Measurements from ENCODE around the gene PRPF38A.

The PRPF38A gene

GRCh38 chr1:52402860-52403240 is 1.6 kb upstream of the PRPF38A start:
- DNase-seq = no peak

GRCh38 chr1:52403566-52404115 is 761 bp upstream of the PRPF38A start:
- peak; percentile 58 for DNase-seq

- no peak for DNase-seq
These were observed 555 bp downstream of the PRPF38A start for GRCh38 chr1:52404975-52405338.

GRCh38 chr1:52413410-52413989 is 9.1 kb downstream of the PRPF38A start:
- no peak for DNase-seq

- DNase-seq = no peak
These were observed 10.5 kb downstream of the PRPF38A start for GRCh38 chr1:52414942-52415341.

- no peak for DNase-seq
These were observed 12.4 kb downstream of the PRPF38A start for GRCh38 chr1:52416811-52417210.

- no peak for DNase-seq
These were observed 16.3 kb downstream of the PRPF38A start for GRCh38 chr1:52420713-52421112.

GRCh38 chr1:52423055-52423454 is 18.7 kb downstream of the PRPF38A start:
- no peak for DNase-seq

- DNase-seq = peak; percentile 86
These were observed 19.4 kb downstream of the PRPF38A start for GRCh38 chr1:52423771-52424170.

- peak; percentile 78 for DNase-seq
These were observed 19.8 kb downstream of the PRPF38A start for GRCh38 chr1:52424231-52424636.

- peak; percentile 13 for DNase-seq
These were observed 20.4 kb downstream of the PRPF38A start for GRCh38 chr1:52424813-52425212.

GRCh38 chr1:52426371-52426770 is 22.0 kb downstream of the PRPF38A start:
- no peak for DNase-seq

- no peak for DNase-seq
These were observed 22.8 kb downstream of the PRPF38A start for GRCh38 chr1:52427152-52427551.

- no peak for DNase-seq
These were observed 28.4 kb downstream of the PRPF38A start for GRCh38 chr1:52432807-52433206.

GRCh38 chr1:52435211-52435610 is 30.8 kb downstream of the PRPF38A start:
- no peak for DNase-seq

GRCh38 chr1:52435650-52436049 is 31.2 kb downstream of the PRPF38A start:
- no peak for DNase-seq

GRCh38 chr1:52436817-52437216 is 32.4 kb downstream of the PRPF38A start:
- no peak for DNase-seq

- DNase-seq = no peak
These were observed 35.6 kb downstream of the PRPF38A start for GRCh38 chr1:52439976-52440375.

- no peak for DNase-seq
These were observed 40.1 kb downstream of the PRPF38A start for GRCh38 chr1:52444463-52444862.

GRCh38 chr1:52454127-52454526 is 49.7 kb downstream of the PRPF38A start:
- no peak for DNase-seq

GRCh38 chr1:52454779-52455178 is 50.4 kb downstream of the PRPF38A start:
- DNase-seq = no peak

GRCh38 chr1:52455686-52456085 is 51.3 kb downstream of the PRPF38A start:
- DNase-seq = no peak

GRCh38 chr1:52460694-52461093 is 56.3 kb downstream of the PRPF38A start:
- DNase-seq = no peak

GRCh38 chr1:52461821-52462220 is 57.4 kb downstream of the PRPF38A start:
- no peak for DNase-seq

GRCh38 chr1:52463891-52464290 is 59.5 kb downstream of the PRPF38A start:
- no peak for DNase-seq

Measured in CD4-positive, alpha-beta T cell treated with Interleukin-12 subunit alpha and Interleukin-12 subunit beta, for 1 hour (primary cell).